GM18519 (cell line): ENCODE data around the gene AKIRIN2.
A peak's percentile ranks its signal among the peaks of the same experiment; 100 is the strongest.
"Not testable (repeated sequence)": the region's sequence is repeated elsewhere in the genome, so short reads cannot be mapped to it uniquely, and the experiment has no call there.

Experiments used
- ATAC-seq: cut with Tn5 transposase; IDR thresholded peaks from one replicate; pipeline ENCODE4 v1.9.1; 2021; ENCODE audit warnings: mild to moderate bottlenecking, moderate library complexity; ENCODE audit not compliant: unreplicated experiment, low FRiP score

AKIRIN2 gene

DNA sequence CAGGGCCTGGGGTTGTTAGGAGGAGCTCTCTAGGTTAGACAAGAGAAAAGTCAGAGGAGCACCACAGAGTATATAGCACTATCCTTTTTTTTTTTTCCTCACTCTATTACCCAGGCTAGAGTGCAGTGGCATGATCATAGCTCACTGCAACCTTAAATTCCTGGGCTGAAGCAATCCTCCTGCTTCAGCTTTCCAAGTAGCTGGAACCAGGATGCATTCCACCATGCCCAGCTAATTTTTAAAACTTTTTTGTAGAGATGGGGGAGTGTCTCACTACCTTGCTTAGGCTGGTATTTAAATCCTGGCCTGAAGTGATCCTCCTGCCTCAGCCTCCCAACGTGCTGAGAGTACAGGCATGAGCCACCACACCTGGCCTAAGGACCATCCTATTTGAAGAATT, 19.3 kb upstream of the AKIRIN2 start:
- ATAC-seq = no peak

DNA sequence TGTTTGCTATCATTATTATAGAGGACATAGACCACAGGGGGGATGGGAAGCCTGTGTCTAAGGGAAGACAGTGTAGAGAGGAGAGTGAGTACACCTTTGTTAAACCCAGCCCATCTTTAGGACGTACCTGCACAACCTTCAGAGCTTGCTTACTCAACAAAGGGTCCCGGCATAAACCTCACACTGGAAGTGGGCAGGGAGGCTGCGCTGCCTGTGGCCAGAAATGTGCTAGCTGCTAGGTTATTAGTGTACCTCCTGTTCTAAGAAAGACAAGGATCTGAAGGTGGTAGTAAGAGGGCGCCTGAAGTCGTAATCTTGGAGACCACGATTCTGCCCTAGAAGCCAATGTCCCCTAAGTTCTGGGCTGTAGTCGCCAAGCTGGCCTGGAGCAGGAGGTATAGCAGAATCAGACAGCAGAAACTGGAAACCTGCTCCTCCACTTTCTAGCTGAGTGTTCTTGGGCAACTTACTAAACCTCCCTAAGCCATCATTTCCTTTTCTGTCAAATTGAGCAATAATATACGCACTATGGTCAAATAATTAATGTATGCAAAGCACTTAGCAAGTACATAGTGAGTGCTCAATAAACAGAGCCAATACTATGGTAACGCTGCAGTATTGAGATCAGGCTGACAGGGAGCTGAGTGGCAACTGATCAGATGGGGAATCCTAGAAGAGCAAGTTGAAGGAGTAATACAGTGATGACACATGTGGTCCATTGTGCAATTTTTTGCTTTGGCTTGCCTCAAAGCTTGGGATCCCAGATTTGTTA, 16.8 kb upstream of the AKIRIN2 start:
- ATAC-seq = no peak

DNA sequence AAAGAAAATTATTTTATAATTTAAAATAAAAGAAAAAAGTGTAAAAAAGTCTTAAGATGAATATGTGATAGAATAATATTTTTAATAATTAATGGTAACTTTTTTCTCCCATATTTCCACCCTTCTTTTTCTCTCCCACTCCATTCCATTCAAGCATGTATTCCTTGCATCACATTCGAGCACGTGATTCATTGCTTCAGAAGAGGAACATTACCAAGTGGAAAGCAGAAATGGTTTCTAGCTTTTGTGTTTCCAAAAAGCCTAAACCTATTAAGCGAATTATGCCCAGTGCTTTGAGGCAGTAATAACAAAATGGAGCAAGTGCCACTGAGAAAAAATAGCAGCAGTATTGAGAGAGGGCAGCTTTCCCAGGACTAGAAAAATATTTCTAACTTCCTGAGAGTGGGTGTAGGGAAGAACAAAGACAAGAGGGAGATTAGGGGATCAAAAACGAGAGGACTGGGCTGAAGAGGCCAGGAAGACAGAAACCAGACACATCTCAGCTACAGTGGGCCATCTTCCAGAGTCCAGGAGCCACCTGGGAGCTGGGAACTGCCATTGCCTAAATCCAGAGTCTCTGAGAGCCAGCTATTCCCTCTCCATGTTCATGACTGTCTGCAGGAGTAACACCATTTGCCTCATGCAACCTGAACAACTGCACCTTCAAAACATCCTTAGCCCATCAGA, 15.0 kb upstream of the AKIRIN2 start:
- no peak for ATAC-seq

DNA sequence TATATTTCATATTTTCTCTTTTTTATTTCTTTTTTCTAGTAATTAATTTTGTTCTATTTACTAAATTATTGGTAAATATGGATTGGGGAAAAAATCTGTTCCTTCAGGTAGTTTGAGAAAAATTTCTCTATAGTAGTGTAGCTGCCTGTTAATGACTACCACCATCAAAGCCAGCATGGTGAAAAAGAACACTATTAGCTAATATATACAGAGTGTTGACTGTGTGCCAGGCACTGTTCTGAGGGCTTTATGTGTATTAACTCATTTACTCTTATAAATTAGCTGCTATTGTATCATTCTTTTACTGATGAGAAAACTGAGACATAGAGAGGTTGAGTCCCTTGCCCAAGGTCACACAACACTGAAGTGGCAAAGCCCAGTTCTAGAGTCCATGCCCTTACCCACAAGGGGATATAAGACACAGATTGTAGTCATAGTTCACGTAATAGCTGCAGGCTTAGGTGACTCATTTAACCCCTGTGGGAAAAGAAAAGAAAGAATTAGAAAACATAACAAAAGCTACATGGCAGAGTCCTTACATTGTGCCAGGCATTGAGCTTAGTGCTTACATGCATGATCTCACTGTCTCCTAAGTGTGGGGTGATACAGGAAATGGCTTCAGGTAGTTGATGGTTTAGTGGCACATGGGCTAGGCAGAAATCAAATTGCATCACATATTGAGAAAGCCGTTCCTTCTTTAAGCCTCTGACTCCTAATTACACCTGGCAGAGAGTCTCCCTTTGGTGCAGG, 12.2 kb upstream of the AKIRIN2 start:
- ATAC-seq = peak; percentile 50

DNA sequence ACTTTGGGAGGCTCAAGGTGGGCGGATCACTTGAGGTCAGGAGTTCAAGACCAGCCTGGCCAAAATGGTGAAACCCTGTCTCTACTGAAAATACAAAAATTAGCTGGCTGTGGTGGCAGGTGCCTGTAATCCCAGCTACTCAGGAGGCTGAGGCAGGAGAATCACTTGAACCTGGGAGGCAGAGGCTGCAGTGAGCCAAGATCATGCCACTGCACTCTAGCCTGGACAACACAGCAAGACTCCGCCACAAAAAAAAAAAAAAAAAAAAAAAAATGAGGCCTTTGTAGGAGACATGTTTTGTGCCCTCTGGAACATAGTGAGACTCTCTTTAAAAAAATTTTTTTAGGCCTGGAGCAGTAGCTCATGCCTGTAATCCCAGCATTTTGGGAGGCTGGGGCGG, 10.7 kb upstream of the AKIRIN2 start:
- not testable (repeated sequence) for ATAC-seq

DNA sequence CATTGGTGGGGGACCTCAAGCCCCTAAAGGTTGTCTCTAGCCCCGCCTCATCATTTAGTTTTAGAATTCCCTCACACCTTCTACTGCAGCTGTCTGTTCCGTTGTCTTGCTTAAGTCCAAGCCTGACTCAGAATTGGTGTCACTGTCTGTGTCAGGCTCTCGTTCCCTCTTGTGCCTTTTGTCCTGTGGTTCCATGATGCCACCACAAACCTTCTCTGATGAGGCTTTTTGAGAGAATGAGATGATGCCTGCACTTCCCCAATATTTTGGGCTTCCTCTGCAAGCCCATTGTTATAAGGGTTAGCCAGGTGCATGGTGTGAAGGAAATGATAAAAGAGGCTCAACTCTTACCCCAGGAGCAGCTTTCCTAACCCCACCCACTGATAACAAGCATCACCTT, 8.1 kb upstream of the AKIRIN2 start:
- ATAC-seq = no peak

DNA sequence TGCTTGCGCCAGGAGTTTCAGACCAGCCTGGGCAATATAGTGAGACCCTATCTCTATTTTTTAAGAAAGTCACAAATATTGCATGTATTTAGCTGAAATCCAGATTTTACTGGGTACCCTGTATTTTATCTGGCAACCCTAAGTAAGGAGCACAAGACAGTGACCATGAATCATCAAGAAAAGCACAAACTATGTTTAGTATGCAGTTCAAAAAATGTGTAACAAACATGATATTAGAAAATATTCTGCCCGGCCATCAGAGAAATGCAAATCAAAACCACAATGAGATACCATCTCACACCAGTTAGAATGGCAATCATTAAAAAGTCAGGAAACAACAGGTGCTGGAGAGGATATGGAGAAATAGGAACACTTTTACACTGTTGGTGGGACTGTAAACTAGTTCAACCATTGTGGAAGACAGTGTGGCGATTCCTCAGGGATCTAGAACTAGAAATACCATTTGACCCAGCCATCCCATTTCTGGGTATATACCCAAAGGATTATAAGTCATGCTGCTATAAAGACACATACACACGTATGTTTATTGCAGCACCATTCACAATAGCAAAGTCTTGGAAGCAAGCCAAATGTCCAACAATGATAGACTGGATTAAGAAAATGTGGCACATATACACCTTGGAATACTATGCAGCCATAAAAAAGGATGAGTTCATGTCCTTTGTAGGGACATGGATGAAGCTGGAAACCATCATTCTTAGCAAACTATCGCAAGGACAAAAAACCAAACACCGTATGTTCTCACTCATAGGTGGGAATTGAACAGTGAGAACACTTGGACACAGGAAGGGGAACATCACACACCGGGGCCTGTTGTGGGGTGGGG, 6.8 kb upstream of the AKIRIN2 start:
- ATAC-seq = not testable (repeated sequence)

DNA sequence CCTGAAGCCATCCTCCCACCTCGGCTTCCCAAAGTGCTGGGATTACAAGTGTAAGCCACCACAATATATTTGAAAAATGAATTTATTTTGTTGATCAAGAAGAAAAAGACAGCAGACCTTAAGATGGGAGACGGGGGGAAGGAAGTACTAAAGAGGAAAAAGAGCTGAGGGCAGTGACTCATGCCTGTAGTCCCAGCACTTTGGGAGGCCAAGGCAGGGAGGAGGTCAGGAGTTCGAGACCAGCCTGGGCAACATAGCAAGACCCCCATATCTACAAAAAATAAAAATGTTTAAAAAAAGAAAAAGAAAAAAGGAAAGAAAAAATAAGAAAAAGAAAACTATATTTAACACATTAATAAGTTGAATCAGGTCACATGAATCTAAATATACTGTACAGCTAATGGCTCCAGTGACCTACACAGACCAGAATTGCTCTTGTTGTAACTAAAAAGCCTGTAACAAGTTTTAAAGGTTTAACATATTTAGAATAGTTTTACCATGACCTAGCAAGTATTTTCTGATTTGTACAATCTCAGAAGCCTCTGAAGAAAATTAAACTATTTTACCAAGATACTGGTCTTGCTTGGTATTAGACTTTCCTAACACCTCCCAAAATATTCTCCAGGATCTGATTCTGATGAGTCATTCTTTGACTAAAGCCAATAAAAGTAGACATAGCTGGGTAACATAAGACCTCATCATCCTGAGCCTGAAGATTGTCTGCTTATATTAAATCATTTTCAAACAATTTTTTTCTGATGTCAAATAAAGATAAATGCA, 4.3 kb upstream of the AKIRIN2 start:
- no peak for ATAC-seq

DNA sequence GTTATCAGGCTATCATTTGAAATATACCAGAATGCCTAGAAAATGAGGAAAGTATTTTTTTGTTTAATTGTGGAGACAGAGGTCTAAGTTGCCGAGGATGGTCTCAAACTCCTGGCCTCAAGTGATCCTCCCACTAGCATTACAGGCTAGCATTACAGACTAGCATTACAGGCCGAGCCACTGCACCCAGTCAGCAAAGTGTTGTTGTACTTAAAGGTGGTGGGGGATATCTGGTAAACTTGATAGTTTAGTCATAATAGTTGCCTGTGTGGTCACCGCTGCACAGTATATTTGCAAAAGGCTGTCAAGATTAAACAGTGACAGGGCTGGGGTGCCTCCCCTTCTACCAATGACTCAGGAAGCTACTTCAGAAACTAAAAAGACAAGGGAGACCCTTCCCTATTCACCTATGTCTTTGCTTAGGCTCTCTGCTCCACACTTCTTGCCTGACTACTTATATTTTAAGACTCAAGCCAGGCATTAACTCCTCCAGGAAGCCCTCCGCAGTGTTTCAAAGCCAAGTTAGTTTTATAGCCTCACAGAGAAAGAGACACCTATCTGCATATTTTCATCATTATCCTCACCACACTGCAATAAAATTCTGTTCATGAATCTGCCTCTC, 3.1 kb upstream of the AKIRIN2 start:
- peak; percentile 42 for ATAC-seq

DNA sequence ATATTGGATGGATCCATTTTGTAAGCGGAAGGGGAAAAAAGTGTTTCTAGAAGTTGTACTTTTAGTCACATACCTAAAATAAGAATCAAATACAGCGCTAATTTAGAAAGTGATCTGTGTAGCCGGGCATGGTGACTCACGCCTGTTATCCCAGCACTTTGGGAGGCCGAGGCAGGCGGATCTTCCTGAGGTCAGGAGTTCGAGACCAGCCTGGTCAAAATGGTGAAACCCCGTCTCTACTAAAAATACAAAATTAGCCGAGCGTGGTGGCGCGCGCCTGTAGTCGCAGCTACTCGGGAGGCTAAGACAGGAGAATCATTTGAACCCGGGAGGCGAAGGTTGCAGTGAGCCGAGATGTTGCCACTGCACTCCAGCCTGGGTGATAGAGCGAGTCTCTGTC, 1.0 kb upstream of the AKIRIN2 start:
- ATAC-seq = not testable (repeated sequence)

DNA sequence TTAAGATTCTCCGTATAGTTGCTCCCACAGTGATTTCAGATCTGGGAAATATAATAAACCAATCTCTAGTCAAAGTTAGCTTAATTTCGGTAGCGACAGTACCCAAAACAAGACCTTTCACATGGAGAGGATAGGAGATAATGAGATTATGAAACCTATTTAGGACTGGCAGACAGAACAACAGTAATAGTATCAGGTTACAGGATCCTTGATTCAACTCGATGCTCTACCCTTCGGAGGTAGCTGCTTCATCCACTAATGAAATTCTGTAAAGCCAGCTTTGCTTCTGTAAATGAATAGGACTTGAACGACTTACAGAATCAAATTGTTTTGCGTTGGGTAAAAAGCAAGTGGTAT, 534 bp upstream of the AKIRIN2 start:
- no peak for ATAC-seq

DNA sequence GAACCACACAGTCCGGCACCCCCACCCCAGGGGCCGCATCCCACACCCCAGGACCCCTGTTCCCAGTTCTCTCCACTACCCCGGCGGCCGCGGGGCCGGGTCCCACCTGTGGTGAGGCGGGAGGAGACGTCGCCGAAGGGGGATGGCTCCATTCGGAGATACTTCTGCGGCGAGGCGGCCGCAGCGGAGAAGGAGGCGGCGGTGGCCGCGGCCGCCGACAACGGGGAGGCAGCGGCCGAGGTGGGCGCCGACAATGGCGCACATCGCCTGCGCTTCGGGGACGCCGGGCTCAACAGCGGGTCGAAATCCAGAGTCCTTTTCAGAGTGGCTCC, 723 bp downstream of the AKIRIN2 start:
- ATAC-seq = no peak

DNA sequence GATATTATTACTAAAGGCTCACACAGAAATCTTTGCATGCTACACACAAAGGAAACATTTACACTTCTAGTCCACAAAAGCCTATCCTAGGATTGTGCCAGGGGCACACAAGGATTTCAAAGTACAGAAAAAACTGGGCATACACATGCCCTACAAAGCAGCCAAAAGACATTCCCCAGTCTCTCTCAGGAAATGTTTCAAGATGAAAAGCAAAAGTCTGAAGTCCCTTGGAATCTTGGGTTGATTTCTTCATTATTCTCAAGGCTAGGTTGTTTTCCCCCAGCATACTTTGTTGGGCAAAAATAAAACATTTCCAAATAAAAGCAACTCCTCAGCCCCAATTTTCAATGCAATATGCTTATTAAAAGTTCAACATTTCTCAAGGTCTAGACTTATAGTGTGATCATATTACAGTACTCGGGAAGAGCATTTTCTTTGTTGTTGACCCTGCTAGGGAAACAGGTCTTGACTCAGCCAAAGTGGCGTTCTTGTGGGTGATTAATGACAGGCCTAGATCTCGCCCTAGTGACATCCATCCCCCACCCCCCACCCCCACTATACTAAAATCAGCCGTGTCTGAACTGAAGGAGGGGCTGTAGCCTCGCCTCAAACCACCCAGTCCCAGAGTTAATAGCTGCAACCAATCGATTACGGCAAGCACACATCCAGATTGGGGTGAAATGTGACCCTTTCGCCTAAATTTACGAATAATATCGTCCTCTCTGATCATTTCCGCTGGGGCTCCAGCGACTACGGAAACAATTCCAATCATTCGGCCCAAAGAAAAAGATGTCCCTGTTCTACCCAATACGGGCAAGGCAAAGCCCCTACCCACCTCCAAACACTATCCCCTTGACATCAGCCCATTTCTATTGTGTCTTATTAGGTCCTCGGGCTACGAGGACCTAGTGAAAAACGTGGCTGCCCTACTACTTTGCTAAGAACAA, 1.4 kb downstream of the AKIRIN2 start:
- no peak for ATAC-seq

DNA sequence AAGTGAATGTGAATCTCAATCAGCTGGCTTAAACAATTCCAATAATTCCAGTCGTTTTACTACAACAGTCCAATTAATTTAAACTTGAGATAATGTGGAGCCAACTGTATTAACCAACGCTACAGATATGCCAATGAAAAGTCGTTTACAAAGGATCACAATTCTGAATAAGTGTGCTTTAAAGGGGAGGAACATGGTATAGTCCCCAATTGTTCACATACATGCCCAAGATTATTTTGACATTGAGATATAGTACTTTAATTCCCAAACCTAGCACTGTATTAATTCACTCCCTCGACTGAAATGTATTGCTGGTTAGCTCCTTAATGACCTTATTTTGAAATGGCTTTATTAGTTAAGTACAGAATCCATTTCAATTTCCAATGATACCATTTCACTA, 2.5 kb downstream of the AKIRIN2 start:
- no peak for ATAC-seq

DNA sequence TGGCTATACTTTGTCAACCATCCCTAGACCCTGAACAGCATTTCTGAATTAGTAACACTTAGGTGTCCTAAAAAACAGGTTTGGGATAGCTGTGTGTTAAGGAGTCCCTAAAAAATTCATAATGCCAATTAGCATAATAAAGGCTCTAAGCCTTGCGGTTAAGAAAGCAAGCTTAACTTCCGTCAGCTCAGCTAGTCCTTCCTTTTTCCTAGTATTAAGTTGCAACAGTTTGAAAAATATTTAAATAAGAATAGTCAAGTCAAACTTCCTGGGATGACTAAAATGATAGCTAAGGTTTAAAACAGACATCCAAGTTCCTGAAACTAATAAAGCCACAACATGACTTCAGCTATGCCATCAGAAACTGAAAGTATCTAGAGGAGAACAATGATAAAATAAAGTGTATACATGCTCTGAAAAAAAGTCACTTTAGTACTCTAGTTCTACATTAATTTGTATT, 3.5 kb downstream of the AKIRIN2 start:
- ATAC-seq = no peak

DNA sequence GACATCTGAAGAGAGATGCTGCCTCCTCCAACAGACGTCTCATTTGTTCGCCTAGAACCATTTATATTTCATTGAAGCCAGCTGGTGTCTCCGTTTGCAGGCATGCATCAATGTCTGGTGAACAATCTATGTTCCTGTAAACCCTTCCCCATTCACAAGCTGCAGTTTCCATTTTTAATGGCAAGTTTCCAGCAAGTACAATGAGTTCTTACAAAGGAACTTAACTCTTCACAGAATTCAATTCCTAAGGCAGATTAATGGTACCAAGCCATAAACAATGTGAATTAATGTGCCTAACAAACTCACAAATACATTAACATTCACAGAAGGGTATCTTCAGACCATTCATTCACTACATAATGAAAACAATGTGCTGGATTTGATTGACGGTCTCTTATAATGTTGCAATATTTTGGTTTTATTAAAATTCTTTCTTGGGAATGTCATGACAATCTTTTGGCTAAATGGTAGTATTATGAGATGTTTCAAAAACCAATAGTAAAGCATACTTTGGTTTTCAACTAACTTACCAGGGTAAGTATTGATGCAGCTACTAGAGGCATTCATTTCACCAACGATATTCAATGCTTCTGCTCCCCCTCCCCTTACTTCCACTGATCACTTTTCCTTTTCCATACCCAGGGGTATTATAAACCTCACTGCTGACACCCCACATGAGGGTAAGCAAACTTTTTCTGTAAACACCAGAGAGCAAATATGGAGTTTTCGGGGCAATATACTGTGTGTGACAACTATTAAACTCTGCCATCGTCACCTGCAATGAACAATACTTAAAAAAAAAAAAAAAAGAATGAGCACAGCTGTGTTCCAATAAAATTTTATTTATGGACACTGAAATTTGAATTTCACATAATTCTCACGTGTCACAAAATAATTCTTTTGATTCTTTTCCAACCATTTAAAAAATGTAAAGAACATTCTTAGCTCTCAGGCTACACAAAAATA, 4.2 kb downstream of the AKIRIN2 start:
- no peak for ATAC-seq

DNA sequence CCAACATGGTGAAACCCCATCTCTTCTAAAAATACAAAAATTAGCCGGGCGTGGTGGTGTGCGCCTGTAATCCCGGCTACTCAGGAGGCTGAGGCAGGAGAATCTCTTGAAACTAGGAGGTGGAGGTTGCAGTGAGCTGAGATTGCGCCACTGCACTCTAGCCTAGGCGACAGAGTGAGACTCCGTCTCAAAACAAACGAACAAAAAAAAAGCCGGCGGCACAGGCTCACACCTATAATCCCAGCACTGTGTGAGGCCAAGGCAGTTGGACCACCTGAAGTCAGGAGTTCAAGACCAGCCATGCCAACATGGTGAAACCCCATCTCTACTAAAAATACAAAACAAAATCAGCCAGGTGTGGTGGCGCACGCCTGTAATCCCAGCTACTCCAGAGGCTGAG, 5.2 kb downstream of the AKIRIN2 start:
- not testable (repeated sequence) for ATAC-seq
